Measurements from ENCODE around the gene STARD13. TPM values are rescaled to one million over a fixed set of nuclear protein-coding genes. Genes with fewer than 3 reads are reported as not detected.

Gene STARD13
- polyA plus RNA-seq, 1 experiment, result 21.2 TPM

- DNase-seq (ENCODE audit: low read depth), result no peak
- CTCF ChIA-PET, result interaction anchor here (1.2 kb wide), 1 partner anchor 209 kb away, joined by 3 read pairs; no protein-coding TSS in a partner anchor
- POLR2A ChIA-PET, result interaction anchor here (1.0 kb wide), 1 partner anchor 9 kb away, joined by 3 read pairs; no protein-coding TSS in a partner anchor
- H3K4me3 ChIP-seq (ENCODE audit: low read depth, low read length), result no peak overlapping the region
- TF ChIP-seq CTCF (IDR thresholded peaks at IDR 0.05; ENCODE audit: insufficient read depth, low read depth, low read length), result no peak
- H3K27me3 ChIP-seq (ENCODE audit: control insufficient read depth, insufficient read depth, low read length), result no peaks in the 10 kb centered on the region
- H3K36me3 ChIP-seq (ENCODE audit: control insufficient read depth, insufficient read depth, low read length), result peaks cover 17% of the 10 kb centered on the region
These were observed 174.7 kb downstream of the STARD13 start for GRCh38 chr13:33110713-33111413.

GRCh38 chr13:33110386-33110712 lies 175.2 kb downstream of the STARD13 start:
- no peak for DNase-seq (ENCODE audit: low read depth)
- Histone ChIP-seq H3K36me3 (ENCODE audit: control insufficient read depth, insufficient read depth, low read length) (peaks cover 21% of the 10 kb centered on the region), H3K27me3 (ENCODE audit: control insufficient read depth, insufficient read depth, low read length) (no peaks in the 10 kb centered on the region), H3K4me3 (ENCODE audit: low read depth, low read length) (no peak overlapping the region)
- CTCF ChIA-PET, result interaction anchor here (1.7 kb wide), 1 partner anchor 8 kb away, joined by 4 read pairs; no protein-coding TSS in a partner anchor
- TF ChIP-seq CTCF (IDR thresholded peaks at IDR 0.05; ENCODE audit: insufficient read depth, low read depth, low read length), result no peak
- POLR2A ChIA-PET, result no interaction called here

GRCh38 chr13:33109801-33110200 lies 175.8 kb downstream of the STARD13 start:
- no peak for DNase-seq (ENCODE audit: low read depth)
- peak; percentile 13; the same call in 1 of the 2 replicates for TF ChIP-seq CTCF (IDR thresholded peaks at IDR 0.05; ENCODE audit: insufficient read depth, low read depth, low read length)
- ChIA-PET POLR2A (no interaction called here), CTCF (interaction anchor here (1.0 to 1.7 kb wide), 2 partner anchors 9 to 14 kb away, joined by 3 to 4 read pairs; no protein-coding TSS in a partner anchor)
- no peaks in the 10 kb centered on the region for H3K27me3 ChIP-seq (ENCODE audit: control insufficient read depth, insufficient read depth, low read length)
- H3K36me3 ChIP-seq (ENCODE audit: control insufficient read depth, insufficient read depth, low read length), result peaks cover 22% of the 10 kb centered on the region
- H3K4me3 ChIP-seq (ENCODE audit: low read depth, low read length), result no peak overlapping the region

GRCh38 chr13:33109271-33109697 lies 176.3 kb downstream of the STARD13 start:
- no peak overlapping the region for H3K4me3 ChIP-seq (ENCODE audit: low read depth, low read length)
- ChIA-PET CTCF (interaction anchor here (0.6 to 1.7 kb wide), 3 partner anchors 9 to 315 kb away, joined by 3 to 4 read pairs (median 3); no protein-coding TSS in a partner anchor), POLR2A (no interaction called here)
- no peaks in the 10 kb centered on the region for H3K27me3 ChIP-seq (ENCODE audit: control insufficient read depth, insufficient read depth, low read length)
- TF ChIP-seq CTCF (IDR thresholded peaks at IDR 0.05; ENCODE audit: insufficient read depth, low read depth, low read length), result no peak
- no peak for DNase-seq (ENCODE audit: low read depth)
- peaks cover 24% of the 10 kb centered on the region for H3K36me3 ChIP-seq (ENCODE audit: control insufficient read depth, insufficient read depth, low read length)

GRCh38 chr13:33108620-33109019 lies 176.9 kb downstream of the STARD13 start:
- peak; percentile 56 for DNase-seq (ENCODE audit: low read depth)
- no peak for TF ChIP-seq CTCF (IDR thresholded peaks at IDR 0.05; ENCODE audit: insufficient read depth, low read depth, low read length)
- POLR2A ChIA-PET, result interaction anchor here (0.6 kb wide), 1 partner anchor 12 kb away, joined by 6 read pairs; no protein-coding TSS in a partner anchor

More at GRCh38 chr13:33108620-33109019, 176.9 kb downstream of the STARD13 start:
- Histone ChIP-seq H3K27me3 (ENCODE audit: control insufficient read depth, insufficient read depth, low read length) (no peaks in the 10 kb centered on the region), H3K4me3 (ENCODE audit: low read depth, low read length) (no peak overlapping the region), H3K36me3 (ENCODE audit: control insufficient read depth, insufficient read depth, low read length) (peaks cover 21% of the 10 kb centered on the region)
- CTCF ChIA-PET, result interaction anchor here (0.6 to 1.7 kb wide), 2 partner anchors 10 to 316 kb away, joined by 3 to 4 read pairs; no protein-coding TSS in a partner anchor

All from BJ (cell line).